GM21423 (cell line): ENCODE data around the gene SIPA1.
A peak's percentile ranks its signal among the peaks of the same experiment; 100 is the strongest.

ENCODE experiments used
- ATAC-seq: cut with Tn5 transposase; IDR thresholded peaks from one replicate; pipeline ENCODE4 v1.9.1; 2021; ENCODE audit warnings: mild to moderate bottlenecking, moderate library complexity; ENCODE audit not compliant: unreplicated experiment

Gene SIPA1

GRCh38 chr11:65609229-65609628 is 28.7 kb upstream of the SIPA1 start:
- ATAC-seq = no peak

GRCh38 chr11:65609665-65610064 is 28.2 kb upstream of the SIPA1 start:
- no peak for ATAC-seq

GRCh38 chr11:65610404-65610803 is 27.5 kb upstream of the SIPA1 start:
- ATAC-seq = no peak

GRCh38 chr11:65611028-65611757 is 26.7 kb upstream of the SIPA1 start:
- ATAC-seq = no peak

- no peak for ATAC-seq
Measured at GRCh38 chr11:65611758-65612603, 25.9 kb upstream of the SIPA1 start.

- ATAC-seq = no peak
Measured at GRCh38 chr11:65612691-65613090, 25.2 kb upstream of the SIPA1 start.

- no peak for ATAC-seq
Measured at GRCh38 chr11:65613091-65613928, 24.6 kb upstream of the SIPA1 start.

GRCh38 chr11:65615229-65615949 is 22.5 kb upstream of the SIPA1 start, which contains the start of gene PCNX3:
Gene PCNX3, plus strand, starts transcription at chr11:65615776. Its CDS starts 536 bp downstream, at chr11:65616312.
- peak; percentile 76 for ATAC-seq

GRCh38 chr11:65615950-65616574 is 21.8 kb upstream of the SIPA1 start:
- ATAC-seq = peak; percentile 1

GRCh38 chr11:65616575-65617001 is 21.3 kb upstream of the SIPA1 start:
- no peak for ATAC-seq

GRCh38 chr11:65617136-65617850 is 20.6 kb upstream of the SIPA1 start:
- ATAC-seq = no peak

- ATAC-seq = no peak
Measured at GRCh38 chr11:65617990-65618751, 19.7 kb upstream of the SIPA1 start.

- ATAC-seq = no peak
Measured at GRCh38 chr11:65618763-65619162, 19.1 kb upstream of the SIPA1 start.

GRCh38 chr11:65619281-65619928 is 18.5 kb upstream of the SIPA1 start:
- ATAC-seq = no peak

- no peak for ATAC-seq
Measured at GRCh38 chr11:65620666-65621065, 17.2 kb upstream of the SIPA1 start.

GRCh38 chr11:65621460-65621859 is 16.4 kb upstream of the SIPA1 start:
- no peak for ATAC-seq

- ATAC-seq = no peak
Measured at GRCh38 chr11:65622011-65622410, 15.9 kb upstream of the SIPA1 start.

GRCh38 chr11:65623177-65623576 is 14.7 kb upstream of the SIPA1 start:
- no peak for ATAC-seq
